GM23338 (cell line): ENCODE measurements around the gene MARCHF10. TPM values are rescaled to one million over a fixed set of nuclear protein-coding genes. Genes with fewer than 3 reads are reported as not detected.

Experiments
- ATAC-seq: fragments of 200-7000 bp; cut with Tn5 transposase; 3 replicates; pipeline ENCODE4 v1.9.1; 2020
- DNase-seq: peaks from one replicate; pipeline ENCODE4 v3.0.0-alpha.2; 2015; ENCODE audit warnings: low spot score
- H2AFZ ChIP-seq: fragments of 200-600 bp; sonication (generic); 2 replicates; pipeline ENCODE4 v1.8.0; 2016; ENCODE audit warnings: antibody characterized with exemption, mild to moderate bottlenecking, moderate library complexity
- H3F3A ChIP-seq: fragments of 200-600 bp; sonication (generic); replicated peaks from 2 replicates; pipeline ENCODE4 v1.8.0; 2017; ENCODE audit warnings: antibody characterized with exemption, mixed run types, low read depth
- H3K27ac ChIP-seq: fragments of 200-600 bp; sonication (generic); 2 replicates; pipeline ENCODE4 v1.6.1; 2016; ENCODE audit warnings: low read depth
- H3K27me3 ChIP-seq: fragments of 200-600 bp; sonication (generic); 2 replicates; pipeline ENCODE4 v1.8.0; 2016; ENCODE audit warnings: mild to moderate bottlenecking, mixed run types, moderate library complexity; ENCODE audit not compliant: insufficient read depth
- H3K36me3 ChIP-seq: fragments of 200-600 bp; sonication (generic); 2 replicates; pipeline ENCODE4 v1.8.0; 2016; ENCODE audit warnings: mild to moderate bottlenecking; ENCODE audit not compliant: insufficient read depth
- H3K4me1 ChIP-seq: fragments of 200-600 bp; sonication (generic); 2 replicates; pipeline ENCODE4 v1.8.0; 2016; ENCODE audit warnings: mild to moderate bottlenecking, moderate library complexity; ENCODE audit not compliant: insufficient read depth
- H3K4me2 ChIP-seq: fragments of 200-600 bp; sonication (generic); 2 replicates; pipeline ENCODE4 v1.7.1; 2017; ENCODE audit warnings: mixed run types
- H3K4me3 ChIP-seq: fragments of 200-600 bp; sonication (generic); 2 replicates; pipeline ENCODE4 v1.6.1; 2016; ENCODE audit warnings: mixed run types
- H3K79me2 ChIP-seq: fragments of 200-600 bp; sonication (generic); replicated peaks from 2 replicates; pipeline ENCODE4 v1.8.0; 2017; ENCODE audit warnings: mild to moderate bottlenecking; ENCODE audit not compliant: insufficient read depth
- H3K9me2 ChIP-seq: fragments of 200-600 bp; sonication (generic); 2 replicates; pipeline ENCODE4 v1.8.0; 2017; ENCODE audit not compliant: insufficient read depth
- H4K20me1 ChIP-seq: fragments of 200-600 bp; sonication (generic); replicated peaks from 2 replicates; pipeline ENCODE4 v1.8.0; 2017; ENCODE audit warnings: mild to moderate bottlenecking; ENCODE audit not compliant: insufficient read depth
- H3K27ac Mint-ChIP-seq: 2 replicates; pipeline ENCODE4 v1.8.0; 2020; ENCODE audit warnings: inconsistent platforms, mild to moderate bottlenecking, moderate library complexity, mixed read lengths
- H3K27me3 Mint-ChIP-seq: 3 replicates; pipeline ENCODE4 v1.8.0; 2022; ENCODE audit warnings: low read depth, mild to moderate bottlenecking, moderate library complexity, mixed read lengths, inconsistent platforms; ENCODE audit not compliant: insufficient read depth, poor library complexity
- H3K36me3 Mint-ChIP-seq: 3 replicates; pipeline ENCODE4 v1.8.0; 2021; ENCODE audit warnings: low read depth, mild to moderate bottlenecking, inconsistent platforms, moderate library complexity, mixed read lengths
- H3K4me1 Mint-ChIP-seq: 3 replicates; pipeline ENCODE4 v1.8.0; 2020; ENCODE audit warnings: mild to moderate bottlenecking, inconsistent platforms, mixed read lengths
- H3K4me3 Mint-ChIP-seq: 3 replicates; pipeline ENCODE4 v1.8.0; 2021; ENCODE audit warnings: moderate library complexity, mild to moderate bottlenecking, inconsistent platforms, mixed read lengths
- H3K9me3 Mint-ChIP-seq: 3 replicates; pipeline ENCODE4 v1.8.0; 2020; ENCODE audit warnings: moderate library complexity, mild to moderate bottlenecking, inconsistent platforms, mixed read lengths
- CREB1 ChIP-seq: fragments of 250-450 bp; sonication (Bioruptor Pico); IDR thresholded peaks from 2 replicates; pipeline ENCODE4 v1.5.0; 2020; ENCODE audit warnings: low read depth, mild to moderate bottlenecking, moderate library complexity
- EZH2 ChIP-seq: fragments of 200-600 bp; sonication (generic); IDR thresholded peaks from one replicate; pipeline ENCODE4 v1.8.0; 2017; ENCODE audit warnings: antibody characterized with exemption, mild to moderate bottlenecking, low read depth; ENCODE audit not compliant: unreplicated experiment
- EZH2phosphoT487 ChIP-seq: fragments of 200-600 bp; sonication (generic); IDR thresholded peaks from one replicate; pipeline ENCODE4 v1.8.1; 2018; ENCODE audit warnings: antibody characterized with exemption; ENCODE audit not compliant: unreplicated experiment
- JUNB ChIP-seq: IDR thresholded peaks from one replicate; pipeline ENCODE4 v1.6.1; 2016; ENCODE audit warnings: antibody characterized with exemption; ENCODE audit not compliant: unreplicated experiment
- NANOG ChIP-seq: IDR thresholded peaks from 2 replicates; pipeline ENCODE4 v1.6.1; 2016; ENCODE audit warnings: antibody characterized with exemption, borderline replicate concordance
- STAT1 ChIP-seq: IDR thresholded peaks from one replicate; pipeline ENCODE4 v1.6.1; 2016; ENCODE audit warnings: antibody characterized with exemption; ENCODE audit not compliant: unreplicated experiment
- ZNF331 ChIP-seq: fragments of 250-450 bp; sonication (Bioruptor Pico); IDR thresholded peaks from 2 replicates; pipeline ENCODE4 v1.5.0; 2020; ENCODE audit warnings: low read depth, mild to moderate bottlenecking, moderate library complexity
- ZNF462 ChIP-seq: fragments of 250-450 bp; sonication (Bioruptor Pico); IDR thresholded peaks from 2 replicates; pipeline ENCODE4 v1.5.0; 2020; ENCODE audit warnings: mild to moderate bottlenecking, moderate library complexity
- polyA plus RNA-seq: library from polyadenylated mRNA; unstranded; fragments of >200 nt; fragmentation: Nextera tagmentation; extraction: Ambion mirVana; gene quantifications from 2 replicates; pipeline ENCODE4 v1.2.1, GENCODE V29; 2016
- total RNA-seq: library from RNA; depleted of rRNA; stranded (reverse); fragments of >200 nt; shearing (Covaris generic); gene quantifications from 2 replicates; pipeline ENCODE4 v1.2.3, GENCODE V29; 2014
- TF ChIP-seq, protein P1 (sequence below), 2 experiments: fragments of 200-600 bp in 1 of 2; sonication (generic) in 1 of 2; conservative IDR thresholded peaks; 2 replicates each; pipeline versions ENCODE4 v1.5.1 to v1.6.1; 2016 to 2017; ENCODE audit warnings: antibody characterized with exemption in 2 of 2, low read depth in 2 of 2, mild to moderate bottlenecking in 2 of 2, moderate library complexity in 1 of 2
- TF ChIP-seq, protein P2 (sequence below): IDR thresholded peaks from 2 replicates; pipeline ENCODE4 v1.6.1; 2016; ENCODE audit warnings: antibody characterized with exemption
- TF ChIP-seq, protein P3 (sequence below): IDR thresholded peaks from one replicate; pipeline ENCODE4 v1.6.1; 2018; ENCODE audit warnings: antibody characterized with exemption; ENCODE audit not compliant: unreplicated experiment

The MARCHF10 gene
- total and polyA plus RNA-seq, 2 experiments from 2014 or later, result 0.50 TPM; not detected in 1

DNA sequence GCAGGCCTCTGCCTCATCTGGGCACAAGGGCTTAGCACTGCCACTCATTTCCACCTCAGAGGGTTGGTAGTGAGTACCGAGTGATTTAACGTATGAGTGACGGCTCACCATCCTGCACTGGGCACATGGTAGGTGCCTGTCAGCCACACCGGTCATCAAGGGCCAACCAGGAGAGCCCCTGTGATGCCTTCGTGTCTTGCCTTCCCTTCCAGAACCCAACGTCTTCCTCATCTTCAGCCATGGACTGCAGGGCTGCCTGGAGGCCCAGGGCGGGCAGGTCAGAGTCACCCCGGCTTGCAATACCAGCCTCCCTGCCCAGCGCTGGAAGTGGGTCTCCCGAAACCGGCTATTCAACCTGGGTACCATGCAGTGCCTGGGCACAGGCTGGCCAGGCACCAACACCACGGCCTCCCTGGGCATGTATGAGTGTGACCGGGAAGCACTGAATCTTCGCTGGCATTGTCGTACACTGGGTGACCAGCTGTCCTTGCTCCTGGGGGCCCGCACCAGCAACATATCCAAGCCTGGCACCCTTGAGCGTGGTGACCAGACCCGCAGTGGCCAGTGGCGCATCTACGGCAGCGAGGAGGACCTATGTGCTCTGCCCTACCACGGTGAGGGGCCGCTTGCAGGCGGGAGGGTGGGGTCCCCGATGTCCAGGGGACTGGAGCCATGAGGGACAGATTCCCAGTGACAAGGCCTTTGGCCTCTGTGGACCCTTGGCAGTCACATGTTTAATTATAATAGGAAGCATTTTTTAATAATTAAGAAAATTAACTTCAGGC is 143.6 kb downstream of the MARCHF10 start:
- Mint-ChIP-seq H3K36me3 (peaks cover 8% of the 10 kb centered on the region; the same call in 2 of the 3 replicates), H3K4me3 (no peak overlapping the region), H3K27me3 (peaks cover 7% of the 10 kb centered on the region), H3K9me3 (peaks cover 9% of the 10 kb centered on the region; the same call in 1 of the 3 replicates), H3K27ac (no peak overlapping the region), H3K4me1 (peaks cover 2% of the 10 kb centered on the region; the same call in 2 of the 3 replicates)
- ATAC-seq (no peak), DNase-seq (no peak)
- TF ChIP-seq EZH2 (no peak), CREB1 (no peak), ZNF331 (no peak), JUNB (no peak), STAT1 (no peak), ZNF462 (no peak), EZH2phosphoT487 (no peak), NANOG (no peak)
- TF ChIP-seq, protein P1, sequence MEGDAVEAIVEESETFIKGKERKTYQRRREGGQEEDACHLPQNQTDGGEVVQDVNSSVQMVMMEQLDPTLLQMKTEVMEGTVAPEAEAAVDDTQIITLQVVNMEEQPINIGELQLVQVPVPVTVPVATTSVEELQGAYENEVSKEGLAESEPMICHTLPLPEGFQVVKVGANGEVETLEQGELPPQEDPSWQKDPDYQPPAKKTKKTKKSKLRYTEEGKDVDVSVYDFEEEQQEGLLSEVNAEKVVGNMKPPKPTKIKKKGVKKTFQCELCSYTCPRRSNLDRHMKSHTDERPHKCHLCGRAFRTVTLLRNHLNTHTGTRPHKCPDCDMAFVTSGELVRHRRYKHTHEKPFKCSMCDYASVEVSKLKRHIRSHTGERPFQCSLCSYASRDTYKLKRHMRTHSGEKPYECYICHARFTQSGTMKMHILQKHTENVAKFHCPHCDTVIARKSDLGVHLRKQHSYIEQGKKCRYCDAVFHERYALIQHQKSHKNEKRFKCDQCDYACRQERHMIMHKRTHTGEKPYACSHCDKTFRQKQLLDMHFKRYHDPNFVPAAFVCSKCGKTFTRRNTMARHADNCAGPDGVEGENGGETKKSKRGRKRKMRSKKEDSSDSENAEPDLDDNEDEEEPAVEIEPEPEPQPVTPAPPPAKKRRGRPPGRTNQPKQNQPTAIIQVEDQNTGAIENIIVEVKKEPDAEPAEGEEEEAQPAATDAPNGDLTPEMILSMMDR (conservative IDR thresholded peaks at IDR 0.05; ENCODE audit: low read depth in 2 of 2), result no peak
- TF ChIP-seq, protein P2, sequence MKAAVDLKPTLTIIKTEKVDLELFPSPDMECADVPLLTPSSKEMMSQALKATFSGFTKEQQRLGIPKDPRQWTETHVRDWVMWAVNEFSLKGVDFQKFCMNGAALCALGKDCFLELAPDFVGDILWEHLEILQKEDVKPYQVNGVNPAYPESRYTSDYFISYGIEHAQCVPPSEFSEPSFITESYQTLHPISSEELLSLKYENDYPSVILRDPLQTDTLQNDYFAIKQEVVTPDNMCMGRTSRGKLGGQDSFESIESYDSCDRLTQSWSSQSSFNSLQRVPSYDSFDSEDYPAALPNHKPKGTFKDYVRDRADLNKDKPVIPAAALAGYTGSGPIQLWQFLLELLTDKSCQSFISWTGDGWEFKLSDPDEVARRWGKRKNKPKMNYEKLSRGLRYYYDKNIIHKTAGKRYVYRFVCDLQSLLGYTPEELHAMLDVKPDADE, result no peak
- TF ChIP-seq, protein P3, sequence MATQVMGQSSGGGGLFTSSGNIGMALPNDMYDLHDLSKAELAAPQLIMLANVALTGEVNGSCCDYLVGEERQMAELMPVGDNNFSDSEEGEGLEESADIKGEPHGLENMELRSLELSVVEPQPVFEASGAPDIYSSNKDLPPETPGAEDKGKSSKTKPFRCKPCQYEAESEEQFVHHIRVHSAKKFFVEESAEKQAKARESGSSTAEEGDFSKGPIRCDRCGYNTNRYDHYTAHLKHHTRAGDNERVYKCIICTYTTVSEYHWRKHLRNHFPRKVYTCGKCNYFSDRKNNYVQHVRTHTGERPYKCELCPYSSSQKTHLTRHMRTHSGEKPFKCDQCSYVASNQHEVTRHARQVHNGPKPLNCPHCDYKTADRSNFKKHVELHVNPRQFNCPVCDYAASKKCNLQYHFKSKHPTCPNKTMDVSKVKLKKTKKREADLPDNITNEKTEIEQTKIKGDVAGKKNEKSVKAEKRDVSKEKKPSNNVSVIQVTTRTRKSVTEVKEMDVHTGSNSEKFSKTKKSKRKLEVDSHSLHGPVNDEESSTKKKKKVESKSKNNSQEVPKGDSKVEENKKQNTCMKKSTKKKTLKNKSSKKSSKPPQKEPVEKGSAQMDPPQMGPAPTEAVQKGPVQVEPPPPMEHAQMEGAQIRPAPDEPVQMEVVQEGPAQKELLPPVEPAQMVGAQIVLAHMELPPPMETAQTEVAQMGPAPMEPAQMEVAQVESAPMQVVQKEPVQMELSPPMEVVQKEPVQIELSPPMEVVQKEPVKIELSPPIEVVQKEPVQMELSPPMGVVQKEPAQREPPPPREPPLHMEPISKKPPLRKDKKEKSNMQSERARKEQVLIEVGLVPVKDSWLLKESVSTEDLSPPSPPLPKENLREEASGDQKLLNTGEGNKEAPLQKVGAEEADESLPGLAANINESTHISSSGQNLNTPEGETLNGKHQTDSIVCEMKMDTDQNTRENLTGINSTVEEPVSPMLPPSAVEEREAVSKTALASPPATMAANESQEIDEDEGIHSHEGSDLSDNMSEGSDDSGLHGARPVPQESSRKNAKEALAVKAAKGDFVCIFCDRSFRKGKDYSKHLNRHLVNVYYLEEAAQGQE, result no peak
- H3K36me3 ChIP-seq, result no peaks in the 10 kb centered on the region
- no peaks in the 10 kb centered on the region for H3K9me2 ChIP-seq
- H3K4me2 ChIP-seq, result no peak overlapping the region
- no peaks in the 10 kb centered on the region for H3K79me2 ChIP-seq
- no peaks in the 10 kb centered on the region for H3F3A ChIP-seq
- no peaks in the 10 kb centered on the region for H3K4me1 ChIP-seq
- H3K27ac ChIP-seq, result no peak overlapping the region
- no peak overlapping the region for H3K4me3 ChIP-seq
- no peaks in the 10 kb centered on the region for H3K27me3 ChIP-seq
- H2AFZ ChIP-seq, result no peak overlapping the region
- no peaks in the 10 kb centered on the region for H4K20me1 ChIP-seq
